SK-N-SH treated with all-trans-retinoic acid at 6 μM for 48 hours (cell line): ENCODE measurements around the gene CD52.

Experiments used
- ATAC-seq: fragments of 200-7000 bp; cut with Tn5 transposase; 3 replicates; pipeline ENCODE4 v1.9.1; 2020; ENCODE audit warnings: mild to moderate bottlenecking, moderate library complexity
- BACH2 ChIP-seq: fragments of 250-450 bp; sonication (Bioruptor Pico); IDR thresholded peaks from 2 replicates; pipeline ENCODE4 v1.9.0; 2021; ENCODE audit warnings: mild to moderate bottlenecking, borderline replicate concordance
- CSDC2 ChIP-seq: fragments of 250-450 bp; sonication (Bioruptor Pico); IDR thresholded peaks from 2 replicates; pipeline ENCODE4 v1.5.0; 2020; ENCODE audit warnings: mild to moderate bottlenecking, moderate library complexity
- CSRNP3 ChIP-seq: fragments of 250-450 bp; sonication (Bioruptor Pico); IDR thresholded peaks from 2 replicates; pipeline ENCODE4 v1.5.1; 2021; ENCODE audit warnings: mild to moderate bottlenecking, moderate library complexity
- GLIS3 ChIP-seq: fragments of 250-450 bp; sonication (Bioruptor Pico); IDR thresholded peaks from 2 replicates; pipeline ENCODE4 v1.5.0; 2020; ENCODE audit warnings: mild to moderate bottlenecking, moderate library complexity
- ISL1 ChIP-seq: fragments of 250-450 bp; sonication (Bioruptor Pico); IDR thresholded peaks from 2 replicates; pipeline ENCODE4 v2.1.2; 2022; ENCODE audit warnings: mild to moderate bottlenecking, moderate library complexity
- OSR1 ChIP-seq: fragments of 250-450 bp; sonication (Bioruptor Pico); IDR thresholded peaks from 2 replicates; pipeline ENCODE4 v1.8.0; 2022; ENCODE audit warnings: moderate library complexity, mild to moderate bottlenecking, inconsistent platforms
- POU6F1 ChIP-seq: fragments of 250-450 bp; sonication (Bioruptor Pico); IDR thresholded peaks from 2 replicates; pipeline ENCODE4 v1.8.0; 2021; ENCODE audit warnings: low read depth, mild to moderate bottlenecking, moderate library complexity, borderline replicate concordance
- PPARA ChIP-seq: fragments of 250-450 bp; sonication (Bioruptor Pico); IDR thresholded peaks from 2 replicates; pipeline ENCODE4 v1.5.0; 2020; ENCODE audit warnings: mild to moderate bottlenecking, borderline replicate concordance
- RARB ChIP-seq: fragments of 250-450 bp; sonication (Bioruptor Pico); IDR thresholded peaks from 2 replicates; pipeline ENCODE4 v1.8.0; 2021; ENCODE audit warnings: mild to moderate bottlenecking, moderate library complexity
- SNAI2 ChIP-seq: fragments of 250-450 bp; sonication (Bioruptor Pico); IDR thresholded peaks from 2 replicates; pipeline ENCODE4 v1.5.0; 2020; ENCODE audit warnings: mild to moderate bottlenecking, moderate library complexity
- TCF4 ChIP-seq: fragments of 250-450 bp; sonication (Bioruptor Pico); IDR thresholded peaks from 2 replicates; pipeline ENCODE4 v1.8.0; 2021; ENCODE audit warnings: mild to moderate bottlenecking, moderate library complexity, borderline replicate concordance
- ZC3H10 ChIP-seq: fragments of 250-450 bp; sonication (Bioruptor Pico); IDR thresholded peaks from 2 replicates; pipeline ENCODE4 v1.5.1; 2021; ENCODE audit warnings: mild to moderate bottlenecking, moderate library complexity
- ZFP3 ChIP-seq: fragments of 250-450 bp; sonication (Bioruptor Pico); IDR thresholded peaks from 2 replicates; pipeline ENCODE4 v1.5.0; 2020; ENCODE audit warnings: mild to moderate bottlenecking, moderate library complexity
- ZFP30 ChIP-seq: fragments of 450-650 bp; formaldehyde crosslinking; IDR thresholded peaks from 2 replicates; pipeline ENCODE4 v1.5.0; 2022; ENCODE audit warnings: mild to moderate bottlenecking, moderate library complexity
- ZNF8 ChIP-seq: fragments of 450-650 bp; formaldehyde crosslinking; IDR thresholded peaks from 2 replicates; pipeline ENCODE4 v1.5.0; 2020; ENCODE audit warnings: mild to moderate bottlenecking, moderate library complexity
- TF ChIP-seq, protein P1 (sequence below): fragments of 250-450 bp; sonication (Bioruptor Pico); IDR thresholded peaks from 2 replicates; pipeline ENCODE4 v1.5.1; 2020; ENCODE audit warnings: low read depth, mild to moderate bottlenecking, moderate library complexity
- TF ChIP-seq, protein P2 (sequence below): fragments of 250-450 bp; sonication (Bioruptor Pico); IDR thresholded peaks from 2 replicates; pipeline ENCODE4 v1.5.0; 2020; ENCODE audit warnings: mild to moderate bottlenecking, moderate library complexity
- TF ChIP-seq, protein P3 (sequence below): fragments of 250-450 bp; sonication (Bioruptor Pico); IDR thresholded peaks from 2 replicates; pipeline ENCODE4 v1.8.0; 2020; ENCODE audit warnings: mild to moderate bottlenecking, moderate library complexity, borderline replicate concordance

CD52 gene

DNA sequence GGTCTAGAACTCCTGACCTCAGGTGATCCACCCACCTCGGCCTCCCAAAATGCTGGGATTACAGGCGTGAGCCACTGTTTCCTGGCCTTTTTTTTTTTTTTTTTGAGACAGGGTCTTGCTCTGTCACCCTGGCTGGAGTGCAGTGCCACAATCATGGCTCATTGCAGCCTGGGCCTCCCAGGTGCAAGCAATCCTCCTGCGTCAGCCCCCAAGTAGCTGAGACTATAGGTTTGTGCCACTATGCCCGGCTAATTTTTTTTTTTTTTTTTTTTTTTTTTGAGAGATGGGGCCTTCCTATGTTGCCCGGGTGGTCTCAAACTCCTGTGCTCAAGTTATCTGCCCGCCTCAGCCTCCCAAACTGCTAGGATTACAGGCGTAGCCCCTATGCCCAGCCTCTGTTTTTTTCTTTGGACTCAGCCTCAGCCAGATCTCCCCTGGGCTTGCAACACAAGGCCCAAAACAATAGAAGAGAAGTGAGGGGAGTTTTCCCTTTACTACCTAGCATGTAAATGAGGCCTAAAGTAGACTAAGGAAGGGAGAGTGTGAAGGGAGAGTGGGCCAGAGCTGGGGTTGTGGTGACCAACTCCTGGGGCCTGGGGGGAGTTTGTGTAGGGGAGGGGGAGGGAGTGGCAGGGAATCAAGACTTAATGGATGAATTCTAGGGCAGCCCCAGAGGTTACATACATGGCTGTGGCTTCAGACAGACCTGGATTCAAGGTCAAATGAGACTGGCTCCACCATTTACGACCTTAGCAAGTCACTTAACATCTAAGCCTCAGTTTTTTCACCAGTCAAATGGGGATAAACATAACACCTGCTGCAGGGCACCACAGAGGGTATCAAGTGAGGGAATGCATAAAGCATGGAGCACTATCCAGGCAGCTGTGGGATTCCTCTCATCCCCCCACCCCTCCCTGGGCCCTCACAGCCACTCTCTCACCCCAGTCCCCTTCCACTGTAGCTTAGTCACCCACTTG lies 1.6 kb upstream of the CD52 start (continued):
- TF ChIP-seq, protein P1, sequence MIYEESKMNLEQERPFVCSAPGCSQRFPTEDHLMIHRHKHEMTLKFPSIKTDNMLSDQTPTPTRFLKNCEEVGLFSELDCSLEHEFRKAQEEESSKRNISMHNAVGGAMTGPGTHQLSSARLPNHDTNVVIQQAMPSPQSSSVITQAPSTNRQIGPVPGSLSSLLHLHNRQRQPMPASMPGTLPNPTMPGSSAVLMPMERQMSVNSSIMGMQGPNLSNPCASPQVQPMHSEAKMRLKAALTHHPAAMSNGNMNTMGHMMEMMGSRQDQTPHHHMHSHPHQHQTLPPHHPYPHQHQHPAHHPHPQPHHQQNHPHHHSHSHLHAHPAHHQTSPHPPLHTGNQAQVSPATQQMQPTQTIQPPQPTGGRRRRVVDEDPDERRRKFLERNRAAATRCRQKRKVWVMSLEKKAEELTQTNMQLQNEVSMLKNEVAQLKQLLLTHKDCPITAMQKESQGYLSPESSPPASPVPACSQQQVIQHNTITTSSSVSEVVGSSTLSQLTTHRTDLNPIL = no peak
- TF ChIP-seq SNAI2 (CRISPR knock-in tag) = no peak

- TF ChIP-seq, protein P2, sequence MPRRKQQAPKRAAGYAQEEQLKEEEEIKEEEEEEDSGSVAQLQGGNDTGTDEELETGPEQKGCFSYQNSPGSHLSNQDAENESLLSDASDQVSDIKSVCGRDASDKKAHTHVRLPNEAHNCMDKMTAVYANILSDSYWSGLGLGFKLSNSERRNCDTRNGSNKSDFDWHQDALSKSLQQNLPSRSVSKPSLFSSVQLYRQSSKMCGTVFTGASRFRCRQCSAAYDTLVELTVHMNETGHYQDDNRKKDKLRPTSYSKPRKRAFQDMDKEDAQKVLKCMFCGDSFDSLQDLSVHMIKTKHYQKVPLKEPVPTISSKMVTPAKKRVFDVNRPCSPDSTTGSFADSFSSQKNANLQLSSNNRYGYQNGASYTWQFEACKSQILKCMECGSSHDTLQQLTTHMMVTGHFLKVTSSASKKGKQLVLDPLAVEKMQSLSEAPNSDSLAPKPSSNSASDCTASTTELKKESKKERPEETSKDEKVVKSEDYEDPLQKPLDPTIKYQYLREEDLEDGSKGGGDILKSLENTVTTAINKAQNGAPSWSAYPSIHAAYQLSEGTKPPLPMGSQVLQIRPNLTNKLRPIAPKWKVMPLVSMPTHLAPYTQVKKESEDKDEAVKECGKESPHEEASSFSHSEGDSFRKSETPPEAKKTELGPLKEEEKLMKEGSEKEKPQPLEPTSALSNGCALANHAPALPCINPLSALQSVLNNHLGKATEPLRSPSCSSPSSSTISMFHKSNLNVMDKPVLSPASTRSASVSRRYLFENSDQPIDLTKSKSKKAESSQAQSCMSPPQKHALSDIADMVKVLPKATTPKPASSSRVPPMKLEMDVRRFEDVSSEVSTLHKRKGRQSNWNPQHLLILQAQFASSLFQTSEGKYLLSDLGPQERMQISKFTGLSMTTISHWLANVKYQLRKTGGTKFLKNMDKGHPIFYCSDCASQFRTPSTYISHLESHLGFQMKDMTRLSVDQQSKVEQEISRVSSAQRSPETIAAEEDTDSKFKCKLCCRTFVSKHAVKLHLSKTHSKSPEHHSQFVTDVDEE (CRISPR knock-in tag) = no peak
- TF ChIP-seq OSR1 (CRISPR knock-in tag) = no peak
- no peak for TF ChIP-seq BACH2 (CRISPR knock-in tag)
- TF ChIP-seq PPARA (CRISPR knock-in tag) = no peak
- TF ChIP-seq CSDC2 = no peak
- TF ChIP-seq ISL1 (CRISPR knock-in tag) = no peak
- no peak for TF ChIP-seq ZC3H10 (CRISPR knock-in tag)
- TF ChIP-seq CSRNP3 = no peak
- no peak for TF ChIP-seq ZFP3 (CRISPR knock-in tag)
- TF ChIP-seq GLIS3 (CRISPR knock-in tag) = no peak
- TF ChIP-seq, protein P3, sequence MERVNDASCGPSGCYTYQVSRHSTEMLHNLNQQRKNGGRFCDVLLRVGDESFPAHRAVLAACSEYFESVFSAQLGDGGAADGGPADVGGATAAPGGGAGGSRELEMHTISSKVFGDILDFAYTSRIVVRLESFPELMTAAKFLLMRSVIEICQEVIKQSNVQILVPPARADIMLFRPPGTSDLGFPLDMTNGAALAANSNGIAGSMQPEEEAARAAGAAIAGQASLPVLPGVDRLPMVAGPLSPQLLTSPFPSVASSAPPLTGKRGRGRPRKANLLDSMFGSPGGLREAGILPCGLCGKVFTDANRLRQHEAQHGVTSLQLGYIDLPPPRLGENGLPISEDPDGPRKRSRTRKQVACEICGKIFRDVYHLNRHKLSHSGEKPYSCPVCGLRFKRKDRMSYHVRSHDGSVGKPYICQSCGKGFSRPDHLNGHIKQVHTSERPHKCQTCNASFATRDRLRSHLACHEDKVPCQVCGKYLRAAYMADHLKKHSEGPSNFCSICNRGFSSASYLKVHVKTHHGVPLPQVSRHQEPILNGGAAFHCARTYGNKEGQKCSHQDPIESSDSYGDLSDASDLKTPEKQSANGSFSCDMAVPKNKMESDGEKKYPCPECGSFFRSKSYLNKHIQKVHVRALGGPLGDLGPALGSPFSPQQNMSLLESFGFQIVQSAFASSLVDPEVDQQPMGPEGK (CRISPR knock-in tag) = no peak
- TF ChIP-seq TCF4 (CRISPR knock-in tag) = no peak
- no peak for ATAC-seq
Measured at GRCh38 chr1:26317146-26317545, 612 bp upstream of the CD52 start.

DNA sequence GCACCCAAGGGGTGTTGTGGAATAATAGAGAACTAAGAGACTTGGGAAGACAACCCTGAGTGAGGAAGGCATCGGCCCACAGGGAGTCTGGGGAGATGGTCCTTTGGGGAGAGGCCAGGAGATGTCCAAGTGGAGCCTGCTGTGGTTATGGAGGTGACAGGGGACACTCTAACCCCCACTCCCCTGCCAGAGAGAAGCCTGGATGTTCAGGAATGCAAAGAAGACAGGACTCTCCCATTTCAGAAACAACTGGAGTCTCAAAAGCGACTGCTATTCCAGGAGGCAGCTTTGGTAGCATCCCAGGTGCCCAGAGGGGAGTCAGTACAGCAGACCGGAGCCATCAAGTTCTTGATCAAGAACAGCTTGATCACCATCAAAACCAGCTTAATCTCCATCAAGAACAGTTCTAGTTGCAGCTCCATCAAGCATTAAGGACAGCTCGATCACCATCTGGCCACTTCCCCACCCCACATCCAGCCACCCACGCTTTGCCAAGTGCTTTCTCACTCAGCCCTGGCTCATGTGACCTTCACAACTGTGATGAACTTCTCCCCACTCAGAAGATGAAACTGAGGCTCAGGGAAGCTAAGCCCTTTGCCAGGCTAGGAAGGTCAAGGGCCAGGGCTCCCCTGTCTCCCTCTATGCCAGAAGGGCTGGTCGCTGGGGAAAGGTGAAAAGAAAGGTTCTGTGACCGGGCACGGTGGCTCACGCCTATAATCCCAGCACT lies 743 bp downstream of the CD52 start:
- TF ChIP-seq GLIS3 (CRISPR knock-in tag) = no peak
- no peak for TF ChIP-seq ZFP30 (CRISPR knock-in tag)
- no peak for TF ChIP-seq TCF4 (CRISPR knock-in tag)
- TF ChIP-seq, protein P2 (CRISPR knock-in tag) = no peak
- TF ChIP-seq, protein P3 (CRISPR knock-in tag) = no peak
- TF ChIP-seq ZC3H10 (CRISPR knock-in tag) = no peak
- no peak for TF ChIP-seq ZFP3 (CRISPR knock-in tag)
- no peak for TF ChIP-seq ZNF8
- no peak for TF ChIP-seq RARB (CRISPR knock-in tag)
- no peak for TF ChIP-seq POU6F1 (CRISPR knock-in tag)
- TF ChIP-seq SNAI2 (CRISPR knock-in tag) = no peak
- no peak for TF ChIP-seq CSRNP3
- no peak for ATAC-seq
